IMR-90 (cell line): ENCODE data around the gene NQO2. TPM values are rescaled to one million over a fixed set of nuclear protein-coding genes. Genes with fewer than 3 reads are reported as not detected.

Experiments
- ATAC-seq: fragments of 200-7000 bp; cut with Tn5 transposase; 2 replicates; pipeline ENCODE4 v1.9.1; 2020; ENCODE audit warnings: low read depth, mild to moderate bottlenecking, moderate library complexity
- BruUV-seq: library from RNA; stranded (reverse); fragments of 400-500 nt; replicated peaks from 2 replicates; lab custom pipeline; 2021; lab: Mats Ljungman, UMichigan
- CTCF ChIA-PET: fragments of 300-600 bp; formaldehyde crosslinking; extraction: SDS; loops from one replicate; lab custom pipeline; 2021; ENCODE audit warnings: antibody characterized with exemption; lab: Yijun Ruan, JAX
- POLR2A ChIA-PET: fragments of 300-600 bp; sonication (Branson Sonifier 250); formaldehyde crosslinking; loops from one replicate; lab custom pipeline; 2022; ENCODE audit warnings: antibody characterized with exemption; ENCODE audit not compliant: unreplicated experiment; lab: Charles Lee
- DNase-seq: peaks from one replicate; pipeline ENCODE4 v3.0.0; 2013
- H2AFZ ChIP-seq: replicated peaks from 2 replicates; pipeline ENCODE3; 2013; ENCODE audit warnings: low read length, mild to moderate bottlenecking; ENCODE audit not compliant: poor library complexity
- H2AK5ac ChIP-seq: 2 replicates; pipeline ENCODE4 v1.6.1; 2013; ENCODE audit warnings: low read depth, low read length, inconsistent platforms
- H2AK9ac ChIP-seq: replicated peaks from 2 replicates; pipeline ENCODE3; 2013; ENCODE audit warnings: mild to moderate bottlenecking, low read depth, low read length, moderate library complexity; ENCODE audit not compliant: poor library complexity
- H2BK120ac ChIP-seq: 2 replicates; pipeline ENCODE4 v1.6.1; 2013; ENCODE audit warnings: low read depth, low read length, inconsistent platforms
- H2BK15ac ChIP-seq: 3 replicates; pipeline ENCODE4 v1.6.1; 2013; ENCODE audit warnings: low read depth, low read length, inconsistent platforms
- H2BK20ac ChIP-seq: 2 replicates; pipeline ENCODE4 v1.6.1; 2013; ENCODE audit warnings: low read depth, mild to moderate bottlenecking, inconsistent platforms, low read length, moderate library complexity
- H2BK5ac ChIP-seq: 2 replicates; pipeline ENCODE4 v1.6.1; 2013; ENCODE audit warnings: mild to moderate bottlenecking, low read depth, low read length, inconsistent platforms; ENCODE audit not compliant: poor library complexity, severe bottlenecking
- H3K14ac ChIP-seq: replicated peaks from 2 replicates; pipeline ENCODE4 v1.6.1; 2013; ENCODE audit warnings: low read depth, low read length, inconsistent platforms
- H3K18ac ChIP-seq: 2 replicates; pipeline ENCODE4 v1.6.1; 2013; ENCODE audit warnings: low read depth, low read length, control low read depth
- H3K23ac ChIP-seq: 2 replicates; pipeline ENCODE4 v1.6.1; 2013; ENCODE audit warnings: low read depth, low read length, inconsistent platforms
- H3K27ac ChIP-seq: 2 replicates; pipeline ENCODE4 v1.5.1; 2013; ENCODE audit warnings: mild to moderate bottlenecking, control low read depth, low read length; ENCODE audit not compliant: insufficient read depth
- H3K27me3 ChIP-seq: 2 replicates; pipeline ENCODE4 v1.6.1; 2013; ENCODE audit warnings: low read length; ENCODE audit not compliant: control insufficient read depth, insufficient read depth
- H3K36me3 ChIP-seq: 2 replicates; pipeline ENCODE4 v1.6.1; 2013; ENCODE audit warnings: low read length, mixed read lengths; ENCODE audit not compliant: control insufficient read depth, insufficient read depth
- H3K4ac ChIP-seq: 2 replicates; pipeline ENCODE4 v1.6.1; 2013; ENCODE audit warnings: low read depth, low read length, inconsistent platforms
- H3K4me1 ChIP-seq: 2 replicates; pipeline ENCODE4 v1.6.1; 2013; ENCODE audit warnings: low read length, mixed read lengths; ENCODE audit not compliant: control insufficient read depth, insufficient read depth
- H3K4me2 ChIP-seq: 2 replicates; pipeline ENCODE4 v1.6.1; 2013; ENCODE audit warnings: low read depth, mild to moderate bottlenecking, control low read depth, low read length, moderate library complexity
- H3K4me3 ChIP-seq: 2 replicates; pipeline ENCODE4 v1.5.1; 2013; ENCODE audit warnings: low read depth, mild to moderate bottlenecking, control low read depth, low read length, moderate library complexity; ENCODE audit not compliant: insufficient read depth
- H3K56ac ChIP-seq: 2 replicates; pipeline ENCODE4 v1.6.1; 2013; ENCODE audit warnings: low read length, inconsistent platforms; ENCODE audit not compliant: insufficient read depth; ENCODE audit errors: extremely low read depth
- H3K79me1 ChIP-seq, 2 experiments: 2 replicates each; pipeline ENCODE4 v1.6.1; 2013; ENCODE audit warnings: low read length in 2 of 2, inconsistent platforms in 1 of 2, low read depth in 1 of 2
- H3K9ac ChIP-seq: 2 replicates; pipeline ENCODE4 v1.6.1; 2013; ENCODE audit warnings: low read depth, low read length, control low read depth
- H3K9me1 ChIP-seq: 2 replicates; pipeline ENCODE4 v1.6.1; 2013; ENCODE audit warnings: low read length, inconsistent platforms; ENCODE audit not compliant: insufficient read depth
- H3K9me3 ChIP-seq: 2 replicates; pipeline ENCODE4 v1.6.1; 2013; ENCODE audit warnings: low read length; ENCODE audit not compliant: control insufficient read depth, insufficient read depth
- H4K20me1 ChIP-seq: 2 replicates; pipeline ENCODE4 v1.6.1; 2013; ENCODE audit warnings: low read length, inconsistent platforms; ENCODE audit not compliant: insufficient read depth
- H4K5ac ChIP-seq: 2 replicates; pipeline ENCODE4 v1.6.1; 2013; ENCODE audit warnings: mild to moderate bottlenecking, low read depth, low read length, control low read depth
- H4K8ac ChIP-seq, 2 experiments: 2 replicates each; pipeline ENCODE4 v1.6.1; 2013; ENCODE audit warnings: low read depth in 2 of 2, low read length in 2 of 2, control low read depth in 1 of 2, inconsistent platforms in 1 of 2
- H4K91ac ChIP-seq: 2 replicates; pipeline ENCODE4 v1.6.1; 2013; ENCODE audit warnings: low read depth, low read length, inconsistent platforms; ENCODE audit not compliant: insufficient read depth
- CEBPB ChIP-seq: IDR thresholded peaks from 2 replicates; pipeline ENCODE4 v1.6.1; 2012; ENCODE audit warnings: low read depth, low read length, improper control_type of control experiment
- CHD1 ChIP-seq: IDR thresholded peaks from 2 replicates; pipeline ENCODE4 v1.6.1; 2012; ENCODE audit warnings: low read depth, low read length, improper control_type of control experiment
- CTCF ChIP-seq: conservative IDR thresholded peaks from 2 replicates; pipeline ENCODE4 v1.5.1; 2012; ENCODE audit warnings: mild to moderate bottlenecking, low read depth, low read length, improper control_type of control experiment
- FOS ChIP-seq: fragments of 150-350 bp; IDR thresholded peaks from 2 replicates; pipeline ENCODE4 v1.6.1; 2016; ENCODE audit warnings: low read depth, low read length
- MAZ ChIP-seq: IDR thresholded peaks from 2 replicates; pipeline ENCODE4 v1.6.1; 2012; ENCODE audit warnings: low read depth, mild to moderate bottlenecking, low read length, improper control_type of control experiment, moderate library complexity, borderline replicate concordance
- POLR2A ChIP-seq: IDR thresholded peaks from 2 replicates; pipeline ENCODE4 v1.6.1; 2012; ENCODE audit warnings: mild to moderate bottlenecking, low read depth, low read length
- RCOR1 ChIP-seq: IDR thresholded peaks from 2 replicates; pipeline ENCODE4 v1.6.1; 2012; ENCODE audit warnings: mild to moderate bottlenecking, low read length, improper control_type of control experiment; ENCODE audit not compliant: insufficient replicate concordance
- RFX5 ChIP-seq: IDR thresholded peaks from 2 replicates; pipeline ENCODE4 v1.8.0; 2012; ENCODE audit warnings: low read depth, mild to moderate bottlenecking, low read length, moderate library complexity
- SMC3 ChIP-seq: fragments of 150-350 bp; IDR thresholded peaks from 2 replicates; pipeline ENCODE4 v1.6.1; 2016; ENCODE audit warnings: low read depth, mild to moderate bottlenecking, antibody characterized with exemption, low read length, moderate library complexity
- WGBS, 2 experiments: methylation state at CpG; one replicate each; pipeline versions ENCODE4 v1.1.5 to v1.1.7; 2013; ENCODE audit warnings: missing lambda C conversion rate in 2 of 2; ENCODE audit not compliant: insufficient read length in 1 of 2; ENCODE audit errors: extremely low coverage in 2 of 2; 5-methylcytosine and 5-hydroxymethylcytosine counted together
- dilution Hi-C: fragments of 300-500 bp; cut with HindIII; formaldehyde crosslinking; loops from one replicate; pipeline ENCODE4 v1.14.3; 2018; ENCODE audit warnings: low sequenced_read_pairs; ENCODE audit not compliant: unreplicated experiment
- in situ Hi-C: fragments of 300-500 bp; cut with MboI; formaldehyde crosslinking; loops from 3 replicates; pipeline ENCODE4 v1.14.3; 2019; ENCODE audit warnings: low sequenced_read_pairs, inconsistent platforms, mixed read lengths
- intact Hi-C: fragments of 100-400 bp; cut with micrococcal nuclease; formaldehyde crosslinking; loops from 2 replicates; pipeline ENCODE4 v1.10.0; 2022
- polyA plus RNA-seq, 3 experiments: library from polyadenylated mRNA; depleted of rRNA; stranded (reverse); fragments of >200 nt; gene quantifications; 2 replicates each; pipeline ENCODE4 v1.2.3, GENCODE V29; 2012; ENCODE audit warnings: low replicate concordance in 1 of 3
- total RNA-seq: library from RNA; depleted of rRNA; stranded (reverse); fragments of >200 nt; gene quantifications from 2 replicates; pipeline ENCODE4 v1.2.3, GENCODE V29; 2012

The NQO2 gene
- total and polyA plus RNA-seq, 2 of the 4 experiments (the other 2 are of a cell fraction), result 42.5 to 72.1 TPM

GRCh38 chr6:3005874-3006273, 6.2 kb downstream of the NQO2 start:
- Histone ChIP-seq H3K36me3 (peaks cover 26% of the 10 kb centered on the region), H4K91ac (no peak overlapping the region), H3K79me1 (peaks cover 3 to 12% of the 10 kb centered on the region in 2 experiments; a peak in 2 of 4 replicates), H2BK15ac (no peak overlapping the region), H4K8ac (no peak overlapping the region), H2AK5ac (no peak overlapping the region), H4K20me1 (no peaks in the 10 kb centered on the region), H3K4me3 (no peak overlapping the region), H3K4ac (no peak overlapping the region), H2AK9ac (no peak overlapping the region), H3K9me3 (peaks cover 2% of the 10 kb centered on the region; the same call in 1 of the 2 replicates), H3K14ac (no peak overlapping the region), H3K4me1 (peaks cover 5% of the 10 kb centered on the region), H2BK120ac (no peak overlapping the region), H3K18ac (no peak overlapping the region), H4K5ac (no peak overlapping the region), H3K4me2 (no peak overlapping the region), H3K27ac (no peak overlapping the region), H2BK5ac (no peak overlapping the region), H3K9ac (no peak overlapping the region), H3K56ac (no peak overlapping the region), H3K27me3 (no peaks in the 10 kb centered on the region), H2BK20ac (no peak overlapping the region), H3K23ac (no peak overlapping the region), H2AFZ (no peak overlapping the region), H3K9me1 (peaks cover 6% of the 10 kb centered on the region)
- CTCF ChIA-PET, result no interaction called here
- dilution Hi-C loops (no loop called here), intact Hi-C loops (no loop called here), in situ Hi-C loops (no loop called here)
- ATAC-seq (no peak), DNase-seq (no peak)
- POLR2A ChIA-PET, result no interaction called here
- BruUV-seq, result no TSS peak
- no peak for TF ChIP-seq CTCF
- no peak for TF ChIP-seq POLR2A
- no peak for TF ChIP-seq CHD1
- TF ChIP-seq SMC3, result no peak
- TF ChIP-seq RCOR1, result no peak
- TF ChIP-seq MAZ, result no peak
- no peak for TF ChIP-seq CEBPB
- TF ChIP-seq RFX5, result no peak
- TF ChIP-seq FOS, result no peak
- WGBS, 2 experiments, result 100% methylated on average over 1 of the region's 9 CpGs; no CpG with 5 or more reads in 1 of the 2 experiments
